ENCODE data around the gene PCDHA1.

- TF ChIP-seq CTCF (IDR thresholded peaks at IDR 0.05), result no peak
- no peak for TF ChIP-seq EP300 (IDR thresholded peaks at IDR 0.05)
- TF ChIP-seq POLR2A (IDR thresholded peaks at IDR 0.05; ENCODE audit: low read depth), result no peak
These were observed 210.1 kb downstream of the PCDHA1 start for GRCh38 chr5:140996060-140996459.
